ENCODE measurements around the gene ZFP36.

The ZFP36 gene

GRCh38 chr19:39384839-39385568 is 21.6 kb upstream of the ZFP36 start:
- no peak for DNase-seq

- DNase-seq, result no peak
Observed at GRCh38 chr19:39385629-39386411, 20.8 kb upstream of the ZFP36 start.

GRCh38 chr19:39386557-39386956 is 20.1 kb upstream of the ZFP36 start:
- DNase-seq, result no peak

GRCh38 chr19:39388657-39389056 is 18.0 kb upstream of the ZFP36 start:
- DNase-seq, result no peak

- DNase-seq, result no peak
Observed at GRCh38 chr19:39389631-39390414, 16.8 kb upstream of the ZFP36 start.

GRCh38 chr19:39390451-39390750 is 16.2 kb upstream of the ZFP36 start:
- no peak for DNase-seq

GRCh38 chr19:39390751-39391437 is 15.8 kb upstream of the ZFP36 start, which contains the start of the genes MED29 and PAF1:
Gene MED29, plus strand, starts transcription at chr19:39391378. Its CDS starts 45 bp downstream, at chr19:39391423.
Gene PAF1, minus strand, starts transcription at chr19:39391106. Its CDS starts 242 bp downstream, at chr19:39390864.
- peak; percentile 80 to 91 (median 88) for DNase-seq

GRCh38 chr19:39397360-39398296 is 9.0 kb upstream of the ZFP36 start:
- DNase-seq, result peak; percentile 89 to 96 (median 89)

- no peak for DNase-seq
Observed at GRCh38 chr19:39398297-39398864, 8.3 kb upstream of the ZFP36 start.

GRCh38 chr19:39399668-39400050 is 7.0 kb upstream of the ZFP36 start:
- no peak for DNase-seq

- no peak for DNase-seq
Observed at GRCh38 chr19:39400061-39400460, 6.6 kb upstream of the ZFP36 start.

- DNase-seq, result no peak
Observed at GRCh38 chr19:39401070-39401548, 5.5 kb upstream of the ZFP36 start.

- DNase-seq, result peak; percentile 53 to 64 (median 64)
Observed at GRCh38 chr19:39401549-39402345, 4.9 kb upstream of the ZFP36 start.

GRCh38 chr19:39402346-39403300 is 4.0 kb upstream of the ZFP36 start:
- DNase-seq, result peak; percentile 61 to 81 (median 70)

- DNase-seq, result peak; percentile 94 to 95 (median 94)
Observed at GRCh38 chr19:39403331-39404312, 3.0 kb upstream of the ZFP36 start.

GRCh38 chr19:39405261-39405957 is 1.2 kb upstream of the ZFP36 start:
- no peak for DNase-seq

Data from activated CD4-positive, CD25-positive, alpha-beta regulatory T cell (primary cell).